NB4 (cell line): ENCODE results near the gene PPP1R1C.

Source experiments
- CTCF ChIP-seq: IDR thresholded peaks from one replicate; pipeline ENCODE4 v1.5.1; 2012; ENCODE audit warnings: low read depth, low read length
- MAX ChIP-seq: IDR thresholded peaks from 2 replicates; pipeline ENCODE4 v1.6.1; 2011; ENCODE audit warnings: low read depth, low read length

- TF ChIP-seq CTCF (no peak), MAX (no peak)
Measured at GRCh38 chr2:182064019-182064778, 78.5 kb downstream of the PPP1R1C start.
